DND-41 (cell line): ENCODE measurements around the gene ZDHHC1.

Experiments used
- ATAC-seq: fragments of 200-7000 bp; cut with Tn5 transposase; 3 replicates; pipeline ENCODE4 v1.9.1; 2021; ENCODE audit warnings: low read depth; ENCODE audit not compliant: insufficient read depth
- DNase-seq: peaks from one replicate; pipeline ENCODE4 v3.0.0-alpha.2; 2020
- H2AFZ ChIP-seq: 2 replicates; pipeline ENCODE4 v1.6.0; 2012; ENCODE audit warnings: low read depth, low read length
- H3K27ac ChIP-seq: 2 replicates; pipeline ENCODE4 v1.5.1; 2012; ENCODE audit warnings: low read length, inconsistent platforms
- H3K27me3 ChIP-seq: fragments of 200-600 bp; sonication (generic); 2 replicates; pipeline ENCODE4 v1.6.0; 2012; ENCODE audit warnings: low read length, mild to moderate bottlenecking, inconsistent platforms; ENCODE audit not compliant: insufficient read depth, poor library complexity
- H3K36me3 ChIP-seq: 2 replicates; pipeline ENCODE4 v1.5.1; 2012; ENCODE audit warnings: low read length, inconsistent platforms; ENCODE audit not compliant: insufficient read depth
- H3K4me1 ChIP-seq: 2 replicates; pipeline ENCODE4 v1.5.1; 2012; ENCODE audit warnings: mild to moderate bottlenecking, low read length; ENCODE audit not compliant: insufficient read depth
- H3K4me2 ChIP-seq: 2 replicates; pipeline ENCODE4 v1.6.0; 2012; ENCODE audit warnings: mild to moderate bottlenecking, moderate library complexity, low read length, inconsistent platforms; ENCODE audit not compliant: insufficient read depth
- H3K4me3 ChIP-seq, 2 experiments: fragments of 200-600 bp in 1 of 2; shearing (Covaris generic) in 1 of 2; 2 replicates each; pipeline ENCODE4 v1.5.1; 2012 to 2016; ENCODE audit warnings: inconsistent platforms in 2 of 2, low read length in 2 of 2, mild to moderate bottlenecking in 2 of 2, low read depth in 1 of 2, moderate library complexity in 1 of 2
- H3K79me2 ChIP-seq: 2 replicates; pipeline ENCODE4 v1.6.0; 2012; ENCODE audit warnings: low read length, inconsistent platforms; ENCODE audit not compliant: insufficient read depth
- H3K9ac ChIP-seq: 2 replicates; pipeline ENCODE4 v1.6.0; 2012; ENCODE audit warnings: low read depth, mild to moderate bottlenecking, inconsistent platforms, low read length, moderate library complexity
- H3K9me3 ChIP-seq: 2 replicates; pipeline ENCODE4 v1.5.1; 2012; ENCODE audit warnings: low read length, moderate library complexity, mild to moderate bottlenecking, inconsistent platforms; ENCODE audit not compliant: insufficient read depth, severe bottlenecking
- H4K20me1 ChIP-seq: 2 replicates; pipeline ENCODE4 v1.6.0; 2012; ENCODE audit warnings: low read length; ENCODE audit not compliant: insufficient read depth
- EZH2 ChIP-seq: IDR thresholded peaks from 3 replicates; pipeline ENCODE4 v1.6.1; 2012; ENCODE audit warnings: borderline replicate concordance, low read depth, mild to moderate bottlenecking, moderate library complexity, low read length, inconsistent platforms; ENCODE audit not compliant: severe bottlenecking
- TF ChIP-seq, protein P1 (sequence below): IDR thresholded peaks from 2 replicates; pipeline ENCODE4 v1.5.1; 2012; ENCODE audit warnings: borderline replicate concordance, low read length, moderate library complexity, mild to moderate bottlenecking; ENCODE audit not compliant: poor library complexity, severe bottlenecking; ENCODE audit errors: extremely low read depth

The ZDHHC1 gene

GRCh38 chr16:67423015-67423414, 6.7 kb upstream of the ZDHHC1 start:
- H3K9ac ChIP-seq, result no peak overlapping the region
- peaks cover 3% of the 10 kb centered on the region for H3K27me3 ChIP-seq
- H4K20me1 ChIP-seq, result peaks cover 3% of the 10 kb centered on the region; the same call in 1 of the 2 replicates
- no peak overlapping the region for H3K4me2 ChIP-seq
- DNase-seq (no peak), ATAC-seq (no peak)
- no peak overlapping the region for H3K27ac ChIP-seq
- no peak for TF ChIP-seq EZH2
- TF ChIP-seq, protein P1, sequence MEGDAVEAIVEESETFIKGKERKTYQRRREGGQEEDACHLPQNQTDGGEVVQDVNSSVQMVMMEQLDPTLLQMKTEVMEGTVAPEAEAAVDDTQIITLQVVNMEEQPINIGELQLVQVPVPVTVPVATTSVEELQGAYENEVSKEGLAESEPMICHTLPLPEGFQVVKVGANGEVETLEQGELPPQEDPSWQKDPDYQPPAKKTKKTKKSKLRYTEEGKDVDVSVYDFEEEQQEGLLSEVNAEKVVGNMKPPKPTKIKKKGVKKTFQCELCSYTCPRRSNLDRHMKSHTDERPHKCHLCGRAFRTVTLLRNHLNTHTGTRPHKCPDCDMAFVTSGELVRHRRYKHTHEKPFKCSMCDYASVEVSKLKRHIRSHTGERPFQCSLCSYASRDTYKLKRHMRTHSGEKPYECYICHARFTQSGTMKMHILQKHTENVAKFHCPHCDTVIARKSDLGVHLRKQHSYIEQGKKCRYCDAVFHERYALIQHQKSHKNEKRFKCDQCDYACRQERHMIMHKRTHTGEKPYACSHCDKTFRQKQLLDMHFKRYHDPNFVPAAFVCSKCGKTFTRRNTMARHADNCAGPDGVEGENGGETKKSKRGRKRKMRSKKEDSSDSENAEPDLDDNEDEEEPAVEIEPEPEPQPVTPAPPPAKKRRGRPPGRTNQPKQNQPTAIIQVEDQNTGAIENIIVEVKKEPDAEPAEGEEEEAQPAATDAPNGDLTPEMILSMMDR, result no peak
- H3K36me3 ChIP-seq, result no peaks in the 10 kb centered on the region
- no peaks in the 10 kb centered on the region for H3K4me1 ChIP-seq
- no peaks in the 10 kb centered on the region for H3K9me3 ChIP-seq
- no peak overlapping the region for H2AFZ ChIP-seq
- H3K79me2 ChIP-seq, result no peaks in the 10 kb centered on the region
- no peak overlapping the region for H3K4me3 ChIP-seq

- no peaks in the 10 kb centered on the region for H3K4me1 ChIP-seq
- no peak overlapping the region for H3K9ac ChIP-seq
- H4K20me1 ChIP-seq, result no peaks in the 10 kb centered on the region
- no peak overlapping the region for H3K27ac ChIP-seq
- TF ChIP-seq, protein P1, result no peak
- no peak for TF ChIP-seq EZH2
- no peaks in the 10 kb centered on the region for H3K36me3 ChIP-seq
- DNase-seq, result no peak
- no peak overlapping the region for H3K4me3 ChIP-seq
- H3K4me2 ChIP-seq, result no peak overlapping the region
- no peak for ATAC-seq
- no peak overlapping the region for H2AFZ ChIP-seq
- no peaks in the 10 kb centered on the region for H3K79me2 ChIP-seq
- H3K27me3 ChIP-seq, result no peaks in the 10 kb centered on the region
- H3K9me3 ChIP-seq, result no peaks in the 10 kb centered on the region
Measured at GRCh38 chr16:67421030-67421429, 4.8 kb upstream of the ZDHHC1 start.

DNA sequence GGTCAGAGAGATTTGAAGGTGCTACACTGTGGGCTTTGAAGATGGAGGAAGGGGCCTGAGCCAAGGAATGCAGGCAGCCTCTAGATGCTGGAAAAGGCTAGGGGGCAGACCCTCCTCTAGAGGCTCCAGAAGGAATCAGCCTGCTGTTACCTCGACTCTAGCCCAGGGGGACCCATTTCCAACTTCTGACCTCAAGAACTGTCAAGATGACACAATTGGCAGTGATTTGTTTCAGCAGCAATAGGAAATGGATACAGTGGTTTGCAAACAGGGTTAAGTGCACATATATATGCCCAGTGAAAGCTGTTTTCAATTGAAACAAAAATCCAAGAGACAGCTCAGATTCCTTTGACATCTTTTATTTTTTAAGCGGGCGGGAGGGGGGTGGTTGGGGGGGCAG, 3.7 kb upstream of the ZDHHC1 start:
- Histone ChIP-seq H3K79me2 (no peaks in the 10 kb centered on the region), H3K4me1 (no peaks in the 10 kb centered on the region), H3K36me3 (no peaks in the 10 kb centered on the region), H2AFZ (no peak overlapping the region), H4K20me1 (no peaks in the 10 kb centered on the region), H3K27me3 (no peaks in the 10 kb centered on the region), H3K4me2 (no peak overlapping the region), H3K4me3 (no peak overlapping the region), H3K9me3 (no peaks in the 10 kb centered on the region), H3K27ac (no peak overlapping the region), H3K9ac (no peak overlapping the region)
- TF ChIP-seq EZH2, result no peak
- TF ChIP-seq, protein P1, result no peak
- no peak for DNase-seq
- no peak for ATAC-seq

DNA sequence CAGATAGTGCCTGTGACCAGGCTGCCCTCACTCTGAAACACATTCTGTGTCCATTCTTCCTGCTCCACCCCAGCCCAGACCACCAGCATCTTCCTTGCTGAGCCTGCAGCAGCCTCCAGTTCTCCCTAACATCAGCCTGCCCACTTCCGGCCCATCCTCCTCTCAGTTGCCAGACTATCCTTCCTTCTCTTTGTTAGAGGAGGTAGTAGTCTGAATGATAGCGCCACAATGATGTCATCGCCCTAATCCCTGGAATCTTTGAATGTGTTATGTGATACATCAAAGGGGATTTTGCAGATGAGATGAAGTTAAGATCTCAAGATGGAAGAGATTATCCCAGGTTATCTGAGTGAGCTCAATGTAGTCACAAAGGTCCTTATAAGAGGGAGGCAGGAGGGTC, 3.2 kb upstream of the ZDHHC1 start:
- Histone ChIP-seq H2AFZ (no peak overlapping the region), H3K4me3 (no peak overlapping the region), H4K20me1 (no peaks in the 10 kb centered on the region), H3K9ac (no peak overlapping the region), H3K9me3 (no peaks in the 10 kb centered on the region), H3K27me3 (no peaks in the 10 kb centered on the region), H3K4me2 (no peak overlapping the region), H3K79me2 (no peaks in the 10 kb centered on the region), H3K36me3 (no peaks in the 10 kb centered on the region), H3K27ac (no peak overlapping the region), H3K4me1 (no peaks in the 10 kb centered on the region)
- ATAC-seq (no peak), DNase-seq (no peak)
- TF ChIP-seq, protein P1, result no peak
- no peak for TF ChIP-seq EZH2
